CD4-positive, alpha-beta memory T cell (primary cell): ENCODE data around the gene NIPAL4. TPM values are rescaled to one million over a fixed set of nuclear protein-coding genes. Genes with fewer than 3 reads are reported as not detected.
A peak's percentile ranks its signal among the peaks of the same experiment; 100 is the strongest.

Experiments used
- CTCF ChIA-PET: fragments of 350-600 bp; sonication (Branson Sonifier 250); formaldehyde crosslinking; loops from one replicate; lab custom pipeline; 2021; ENCODE audit warnings: inconsistent platforms; ENCODE audit not compliant: partially characterized antibody; lab: Charles Lee
- POLR2A ChIA-PET: fragments of 350-600 bp; sonication (Branson Sonifier 250); formaldehyde crosslinking; loops from one replicate; lab custom pipeline; 2021; ENCODE audit not compliant: partially characterized antibody; lab: Charles Lee
- DNase-seq, 5 donors: peaks; one replicate each; pipeline versions ENCODE4 v3.0.0 to v3.0.0-alpha.2; 2020 to 2022; ENCODE audit warnings: mixed read lengths in 1 of 5
- H3K27ac ChIP-seq: one replicate; pipeline ENCODE4 v1.7.0; 2013; ENCODE audit warnings: low read depth, low read length
- H3K27me3 ChIP-seq: 2 replicates; pipeline ENCODE4 v1.7.0; 2013; ENCODE audit warnings: mild to moderate bottlenecking, low read length, moderate library complexity; ENCODE audit not compliant: insufficient read depth
- H3K36me3 ChIP-seq: 2 replicates; pipeline ENCODE4 v1.7.0; 2013; ENCODE audit warnings: mild to moderate bottlenecking, low read length, moderate library complexity; ENCODE audit not compliant: insufficient read depth
- H3K4me1 ChIP-seq: 2 replicates; pipeline ENCODE4 v1.7.0; 2013; ENCODE audit warnings: mild to moderate bottlenecking, low read length, moderate library complexity; ENCODE audit not compliant: insufficient read depth
- H3K4me3 ChIP-seq, 2 donors: one replicate each; pipeline ENCODE4 v1.7.0; 2013; ENCODE audit warnings: low read length in 2 of 2, mild to moderate bottlenecking in 1 of 2
- H3K9me3 ChIP-seq, 2 donors: one replicate each; pipeline ENCODE4 v1.7.0; 2013; ENCODE audit warnings: low read length in 2 of 2, control low read depth in 1 of 2; ENCODE audit not compliant: control insufficient read depth in 1 of 2
- H3K27ac Mint-ChIP-seq, 7 donors: one replicate each; pipeline ENCODE4 v1.8.0; 2020 to 2021; ENCODE audit warnings: mixed read lengths in 7 of 7, mild to moderate bottlenecking in 6 of 7, inconsistent platforms in 3 of 7, moderate library complexity in 3 of 7
- H3K27me3 Mint-ChIP-seq, 2 donors: one replicate each; pipeline ENCODE4 v1.8.0; 2020 to 2021; ENCODE audit warnings: mixed read lengths in 2 of 2
- H3K36me3 Mint-ChIP-seq, 2 donors: one replicate each; pipeline ENCODE4 v1.8.0; 2020 to 2021; ENCODE audit warnings: mixed read lengths in 2 of 2, inconsistent platforms in 1 of 2, mild to moderate bottlenecking in 1 of 2
- H3K4me1 Mint-ChIP-seq, 4 donors: one replicate each; pipeline ENCODE4 v1.8.0; 2020 to 2021; ENCODE audit warnings: mixed read lengths in 4 of 4, mild to moderate bottlenecking in 1 of 4
- H3K4me3 Mint-ChIP-seq, 8 donors: one replicate each; pipeline ENCODE4 v1.8.0; 2020 to 2021; ENCODE audit warnings: mixed read lengths in 8 of 8, mild to moderate bottlenecking in 7 of 8, moderate library complexity in 6 of 8, inconsistent platforms in 3 of 8
- H3K9me3 Mint-ChIP-seq, 8 donors: one replicate each; pipeline ENCODE4 v1.8.0; 2020 to 2021; ENCODE audit warnings: mixed read lengths in 8 of 8, mild to moderate bottlenecking in 5 of 8, inconsistent platforms in 3 of 8, moderate library complexity in 1 of 8
- intact Hi-C: fragments of 100-400 bp; cut with micrococcal nuclease; formaldehyde crosslinking; loops from one replicate; pipeline ENCODE4 v1.15.1; 2023
- polyA plus RNA-seq, 2 donors: library from polyadenylated mRNA; unstranded; fragments of 300-500 nt; fragmentation: Illumina TruSeq; gene quantifications; one replicate each; pipeline ENCODE4 v1.2.3, GENCODE V29; 2021
- total RNA-seq, 2 experiments: library from RNA; stranded (reverse); gene quantifications; one replicate each; pipeline ENCODE4 v1.2.3, GENCODE V29; 2021

The NIPAL4 gene
- total and polyA plus RNA-seq, 4 experiments from 2014 or later = not detected

GRCh38 chr5:157519579-157520253 lies 59.7 kb downstream of the NIPAL4 start:
- H3K9me3 Mint-ChIP-seq = no peaks in the 10 kb centered on the region
- H3K4me1 Mint-ChIP-seq = peaks cover 18 to 34% (median 23%) of the 10 kb centered on the region in 4 donors
- H3K27ac Mint-ChIP-seq = peak overlapping the region in 4 of 7 donors; percentile 57 to 77 (median 70)
- no peak overlapping the region for H3K4me3 Mint-ChIP-seq
- Histone ChIP-seq H3K36me3 (peaks cover 47% of the 10 kb centered on the region), H3K9me3 (no peaks in the 10 kb centered on the region), H3K4me1 (no peaks in the 10 kb centered on the region), H3K27me3 (no peaks in the 10 kb centered on the region), H3K4me3 (no peak overlapping the region), H3K27ac (no peak overlapping the region)
- POLR2A ChIA-PET = interaction anchor here (1.1 kb wide), 1 partner anchor 88 kb away, joined by 3 read pairs; no protein-coding TSS in a partner anchor
- H3K36me3 Mint-ChIP-seq = peaks cover 37 to 68% of the 10 kb centered on the region in 2 donors
- intact Hi-C loops = no loop called here
- peak in 3 of 5 donors; percentile 30 to 47 (median 33) for DNase-seq
- CTCF ChIA-PET = interaction anchor here (1.2 to 1.7 kb wide), 2 partner anchors 16 to 199 kb away, joined by 3 to 4 read pairs; no protein-coding TSS in a partner anchor
- H3K27me3 Mint-ChIP-seq = no peaks in the 10 kb centered on the region

DNA sequence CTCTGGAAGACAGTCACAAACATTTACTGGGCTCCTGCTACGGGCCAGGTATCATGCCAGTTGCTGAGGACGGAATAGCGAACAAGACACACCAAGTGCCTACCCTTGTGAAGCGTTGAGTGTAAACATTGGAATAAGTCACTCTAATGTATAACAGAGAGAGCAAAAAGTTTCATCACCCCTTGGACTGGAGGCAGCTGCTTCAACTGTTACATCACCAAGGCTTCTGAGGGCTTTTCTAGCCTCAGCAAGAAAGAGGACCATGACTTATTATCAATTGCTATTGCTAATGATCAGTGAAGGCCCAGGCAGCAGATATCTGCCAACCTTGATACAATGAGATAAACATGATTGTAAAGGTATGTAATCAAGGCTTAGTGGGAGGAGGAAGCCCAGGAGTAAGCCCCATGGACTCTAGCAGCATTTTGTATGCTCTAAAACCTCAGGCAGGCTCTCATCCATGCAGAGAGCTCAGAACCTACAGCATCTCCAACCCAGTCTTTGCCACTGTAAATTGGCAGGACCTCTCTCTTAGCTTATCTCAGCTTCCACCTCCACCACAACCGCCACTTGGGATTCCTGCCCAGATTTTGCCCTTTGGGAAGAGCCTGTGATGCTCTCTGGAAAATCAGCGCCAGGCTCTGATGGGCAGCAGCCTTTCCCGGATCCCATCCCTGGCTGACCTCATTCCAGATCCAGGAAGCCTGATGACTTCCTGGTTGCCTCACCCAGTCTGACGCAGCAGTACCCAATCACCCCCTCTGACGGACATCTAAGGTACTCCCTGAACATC lies 61.1 kb downstream of the NIPAL4 start:
- H3K27ac Mint-ChIP-seq = peak overlapping the region; percentile 32 to 83 (median 67)
- H3K4me1 Mint-ChIP-seq = peaks cover 23 to 48% (median 31%) of the 10 kb centered on the region in 4 donors
- no peaks in the 10 kb centered on the region for H3K27me3 Mint-ChIP-seq
- intact Hi-C loops = no loop called here
- H3K4me3 Mint-ChIP-seq = no peak overlapping the region
- peaks cover 32 to 65% of the 10 kb centered on the region in 2 donors for H3K36me3 Mint-ChIP-seq
- peaks cover 40% of the 10 kb centered on the region for H3K36me3 ChIP-seq
- no peak overlapping the region for H3K27ac ChIP-seq
- H3K4me1 ChIP-seq = peaks cover 11% of the 10 kb centered on the region
- H3K4me3 ChIP-seq = no peak overlapping the region
- POLR2A ChIA-PET = no interaction called here
- no peak for DNase-seq
- CTCF ChIA-PET = no interaction called here
- no peaks in the 10 kb centered on the region for H3K27me3 ChIP-seq
- H3K9me3 Mint-ChIP-seq = no peaks in the 10 kb centered on the region
- no peaks in the 10 kb centered on the region for H3K9me3 ChIP-seq

DNA sequence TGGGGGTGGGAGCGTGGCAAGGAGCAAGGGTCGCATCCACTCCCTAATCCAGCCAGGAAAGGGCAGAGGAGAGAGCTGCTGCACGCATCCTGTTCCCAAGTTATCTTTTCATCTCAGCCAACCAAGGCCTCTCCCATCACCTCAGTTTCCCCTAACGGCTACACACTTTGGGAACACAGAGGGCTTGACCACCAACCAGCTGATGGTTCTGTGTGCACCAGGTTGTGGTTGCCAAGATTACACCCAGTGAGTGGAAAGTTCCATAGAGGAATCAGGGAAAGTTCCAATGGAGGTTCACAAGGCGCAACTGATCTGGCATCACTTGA lies 61.7 kb downstream of the NIPAL4 start:
- Histone ChIP-seq H3K27ac (no peak overlapping the region), H3K9me3 (no peaks in the 10 kb centered on the region), H3K4me3 (no peak overlapping the region), H3K4me1 (peaks cover 16% of the 10 kb centered on the region), H3K36me3 (peaks cover 34% of the 10 kb centered on the region), H3K27me3 (no peaks in the 10 kb centered on the region)
- Mint-ChIP-seq H3K9me3 (no peaks in the 10 kb centered on the region), H3K4me1 (peaks cover 24 to 50% (median 35%) of the 10 kb centered on the region in 4 donors), H3K27me3 (no peaks in the 10 kb centered on the region), H3K36me3 (peaks cover 31 to 60% of the 10 kb centered on the region in 2 donors), H3K27ac (peak overlapping the region in 6 of 7 donors; percentile 14 to 82 (median 60)), H3K4me3 (no peak overlapping the region)
- intact Hi-C loops = no loop called here
- no peak for DNase-seq
- CTCF ChIA-PET = interaction anchor here (1.5 kb wide), 1 partner anchor 221 kb away, joined by 3 read pairs; no protein-coding TSS in a partner anchor
- POLR2A ChIA-PET = no interaction called here

DNA sequence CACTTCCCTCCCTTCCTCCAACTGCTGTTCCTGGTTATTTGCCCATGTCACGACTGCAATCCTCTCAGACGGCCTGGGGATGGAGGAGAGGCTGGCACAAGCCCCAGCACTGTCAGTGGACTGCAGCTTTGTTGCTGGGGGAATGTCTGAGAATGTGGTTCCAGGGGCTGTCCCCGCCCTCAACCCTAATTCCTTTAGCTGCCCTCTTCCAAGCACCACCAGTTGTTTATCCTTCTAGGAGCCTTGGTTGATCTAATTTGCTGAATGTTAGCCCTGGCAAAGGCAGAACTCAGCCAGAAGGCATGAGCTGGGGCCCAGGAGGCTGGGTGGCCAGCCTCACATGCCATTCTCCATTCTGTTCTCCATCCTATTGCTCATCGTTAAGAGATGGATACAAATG lies 64.0 kb downstream of the NIPAL4 start:
- CTCF ChIA-PET = interaction anchor here (2.3 kb wide), 1 partner anchor 128 kb away, joined by 7 read pairs; the partner anchor contains the start of gene SOX30
- peak overlapping the region in 1 of 7 donors; percentile 18 for H3K27ac Mint-ChIP-seq
- no peaks in the 10 kb centered on the region for H3K9me3 ChIP-seq
- peaks cover 34 to 69% (median 54%) of the 10 kb centered on the region in 4 donors for H3K4me1 Mint-ChIP-seq
- H3K9me3 Mint-ChIP-seq = no peaks in the 10 kb centered on the region
- H3K4me3 ChIP-seq = no peak overlapping the region
- POLR2A ChIA-PET = interaction anchor here (1.2 kb wide), 1 partner anchor 43 kb away, joined by 3 read pairs; no protein-coding TSS in a partner anchor
- H3K4me3 Mint-ChIP-seq = no peak overlapping the region
- H3K36me3 ChIP-seq = peaks cover 27% of the 10 kb centered on the region
- H3K36me3 Mint-ChIP-seq = peaks cover 32 to 59% of the 10 kb centered on the region in 2 donors
- no peaks in the 10 kb centered on the region for H3K27me3 ChIP-seq
- H3K27ac ChIP-seq = no peak overlapping the region
- H3K4me1 ChIP-seq = peaks cover 34% of the 10 kb centered on the region
- intact Hi-C loops = no loop called here
- H3K27me3 Mint-ChIP-seq = no peaks in the 10 kb centered on the region
- DNase-seq = no peak

Other genes starting within 250 kb of the NIPAL4 start
- gene CYFIP2, start 194.1 kb upstream of the NIPAL4 start, total RNA-seq = 100 to 1,000 TPM; 317 to 325 TPM
- 100 to 1,000 TPM; 432 to 516 TPM for gene CYFIP2, start 194.1 kb upstream of the NIPAL4 start, polyA plus RNA-seq
- gene ADAM19, start 115.6 kb downstream of the NIPAL4 start, total RNA-seq = 10 to 100 TPM; 31.5 to 33.9 TPM
- gene ADAM19, start 115.6 kb downstream of the NIPAL4 start, polyA plus RNA-seq = 10 to 100 TPM in 1 of 2 donors, 1 to 10 TPM in 1; 1.9 to 24.4 TPM
- gene SOX30, start 192.2 kb downstream of the NIPAL4 start, total RNA-seq = under 1 TPM; 0.14 to 0.15 TPM
- gene SOX30, start 192.2 kb downstream of the NIPAL4 start, polyA plus RNA-seq = under 1 TPM; 0.52 to 0.53 TPM
- gene C5orf52, start 211.3 kb downstream of the NIPAL4 start, total RNA-seq = not detected
- gene C5orf52, start 211.3 kb downstream of the NIPAL4 start, polyA plus RNA-seq = not detected